HG03060 (cell line): Measurements from ENCODE around the gene CKAP2.
"Not testable (repeated sequence)": the region's sequence is repeated elsewhere in the genome, so short reads cannot be mapped to it uniquely, and the experiment has no call there.

Experiments used
- ATAC-seq: cut with Tn5 transposase; IDR thresholded peaks from one replicate; pipeline ENCODE4 v1.9.1; 2021; ENCODE audit warnings: low read depth, moderate number of reproducible peaks; ENCODE audit not compliant: unreplicated experiment

CKAP2 gene

DNA sequence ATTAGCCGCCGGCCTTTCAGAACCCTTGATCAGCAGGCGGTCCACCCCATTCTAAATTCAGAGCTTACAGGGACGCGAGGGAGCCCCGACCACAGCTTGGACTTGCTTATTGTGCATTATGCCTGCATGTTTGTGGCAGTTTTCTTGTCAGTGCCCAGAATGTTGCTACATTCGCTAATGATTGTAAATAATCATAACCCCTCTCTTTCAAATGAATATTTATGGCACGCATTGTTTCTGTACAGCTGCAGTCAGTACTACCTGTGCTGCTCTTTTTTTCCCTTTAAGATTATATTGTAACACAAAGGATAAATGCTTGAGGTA, 4.5 kb upstream of the CKAP2 start:
- no peak for ATAC-seq

DNA sequence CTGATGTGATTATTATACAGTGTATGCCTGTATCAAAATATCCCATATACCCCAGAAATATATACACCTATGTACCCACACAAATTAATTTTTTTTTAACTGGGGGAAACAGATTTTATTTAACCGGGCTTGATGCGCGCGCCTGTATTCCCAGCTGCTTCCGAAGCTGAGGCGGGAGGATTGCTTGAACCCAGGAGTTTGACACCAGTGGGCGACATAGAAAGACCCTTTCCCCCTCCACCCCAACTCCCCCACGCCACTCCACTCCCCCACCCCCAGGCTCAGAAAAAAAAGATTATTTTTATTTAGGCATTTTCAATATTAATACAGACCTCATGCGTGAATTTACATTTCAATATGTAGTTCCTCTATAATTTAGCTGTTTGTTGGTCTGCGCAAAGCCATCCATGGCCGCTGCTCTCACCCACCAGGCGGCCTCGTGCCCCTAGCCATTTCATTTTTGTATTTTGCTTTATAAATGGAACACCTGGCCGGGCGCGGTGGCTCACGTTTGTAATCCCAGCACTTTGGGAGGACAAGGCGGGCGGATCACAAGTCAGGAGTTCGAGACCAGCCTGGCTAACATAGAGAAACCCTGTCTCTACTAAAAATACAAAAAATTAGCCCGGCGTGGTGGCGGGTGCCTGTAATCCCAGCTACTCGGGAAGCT, 4.0 kb upstream of the CKAP2 start:
- ATAC-seq, result no peak

DNA sequence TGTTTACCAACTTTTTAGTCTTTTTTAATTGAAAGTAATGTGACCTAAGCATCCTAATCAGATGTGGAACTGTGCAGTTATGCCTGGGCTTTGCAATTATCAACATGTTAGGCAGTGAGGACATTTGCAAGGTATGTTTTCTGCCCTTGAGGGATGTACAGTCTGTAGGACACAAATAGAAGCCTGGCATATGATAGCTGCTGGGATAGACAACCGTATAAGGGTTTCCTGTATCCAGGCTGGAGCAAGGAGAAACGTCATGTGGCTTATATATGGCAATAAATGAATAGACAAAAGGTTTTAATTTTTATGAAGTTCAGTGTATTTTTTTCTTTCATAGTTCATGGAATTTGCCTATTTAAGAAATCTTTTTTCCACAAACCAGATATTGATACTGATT, 2.8 kb upstream of the CKAP2 start:
- no peak for ATAC-seq

DNA sequence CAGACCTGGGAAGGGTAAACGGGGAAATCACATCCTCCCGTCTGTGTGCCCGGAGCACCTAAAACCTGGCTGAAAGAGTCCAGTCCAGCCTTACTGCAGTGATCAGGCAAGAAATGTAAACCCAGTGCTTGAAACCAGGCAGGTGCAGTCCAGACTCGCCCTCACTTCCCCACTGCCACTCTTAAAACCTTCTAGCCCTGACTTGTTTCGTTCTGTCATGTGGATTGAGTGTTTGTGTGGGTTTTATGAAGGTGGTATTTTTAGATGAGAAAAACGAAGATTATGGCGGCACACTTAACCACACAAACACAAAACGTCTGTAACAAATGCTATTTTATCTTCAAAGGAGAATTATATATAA, 839 bp upstream of the CKAP2 start:
- ATAC-seq, result no peak

DNA sequence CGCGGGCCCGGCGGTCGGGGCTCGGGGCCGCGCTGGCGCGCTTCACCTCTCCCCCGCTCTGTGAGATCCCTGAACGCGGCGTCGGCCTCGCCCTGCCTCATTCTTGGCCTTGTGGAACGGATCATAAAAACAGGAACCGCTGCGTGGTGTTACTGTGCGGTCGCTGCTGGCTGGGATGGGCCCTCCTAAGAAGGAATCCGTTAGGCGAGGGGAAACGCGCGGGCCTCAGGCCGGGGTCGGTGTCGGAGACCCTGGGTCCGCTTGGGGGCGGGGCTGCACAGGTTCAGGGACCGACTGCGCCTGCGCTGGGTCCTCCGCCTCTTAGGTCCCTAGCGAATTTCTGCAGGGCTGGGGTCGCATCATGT, 381 bp downstream of the CKAP2 start:
- peak; percentile 0 for ATAC-seq

DNA sequence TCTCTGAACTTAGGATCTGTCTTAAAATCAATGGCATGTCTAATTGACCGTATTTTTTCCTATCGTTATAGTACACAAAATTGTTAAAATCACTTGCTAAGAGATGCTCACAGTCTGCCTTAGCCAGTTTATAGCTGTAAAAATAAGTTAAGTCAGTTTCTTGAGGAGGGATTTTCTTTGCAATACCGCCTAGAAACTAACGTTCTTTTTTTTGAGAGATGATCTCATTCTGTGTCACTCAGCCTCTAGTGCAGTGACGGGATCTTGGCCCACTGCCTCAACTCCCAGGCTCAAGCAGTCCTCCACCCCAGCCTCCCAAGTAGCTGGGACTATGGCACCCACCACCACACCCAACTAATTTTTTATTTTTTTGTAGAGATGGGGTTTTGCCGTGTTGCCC, 4.4 kb downstream of the CKAP2 start:
- no peak for ATAC-seq

DNA sequence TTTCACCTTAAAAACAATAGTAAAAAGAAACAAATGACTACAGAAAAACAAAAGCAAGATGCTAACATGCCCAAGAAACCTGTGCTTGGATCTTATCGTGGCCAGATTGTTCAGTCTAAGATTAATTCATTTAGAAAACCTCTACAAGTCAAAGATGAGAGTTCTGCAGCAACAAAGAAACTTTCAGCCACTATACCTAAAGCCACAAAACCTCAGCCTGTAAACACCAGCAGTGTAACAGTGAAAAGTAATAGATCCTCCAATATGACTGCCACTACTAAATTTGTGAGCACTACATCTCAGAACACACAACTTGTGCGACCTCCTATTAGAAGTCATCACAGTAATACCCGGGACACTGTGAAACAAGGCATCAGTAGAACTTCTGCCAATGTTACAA, 6.0 kb downstream of the CKAP2 start:
- no peak for ATAC-seq

DNA sequence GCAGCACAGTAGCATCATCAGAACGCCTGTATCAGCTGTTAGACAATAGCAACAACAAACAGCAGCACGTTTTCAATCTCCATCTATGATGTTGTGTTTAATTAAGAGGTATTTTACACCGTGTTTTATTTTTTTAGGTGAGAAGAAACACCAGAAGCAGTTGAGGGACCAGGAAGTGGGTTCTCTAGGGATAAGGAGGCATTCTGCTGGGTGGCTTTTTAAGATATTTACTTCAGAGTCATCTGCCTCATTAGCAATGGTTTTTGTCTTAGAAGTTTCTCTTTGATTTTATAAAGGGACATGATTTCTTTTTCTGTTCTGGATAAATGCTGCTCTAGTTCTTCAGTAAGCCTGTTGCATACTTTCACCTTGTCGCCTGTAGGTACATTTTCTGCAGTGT, 8.2 kb downstream of the CKAP2 start:
- no peak for ATAC-seq

DNA sequence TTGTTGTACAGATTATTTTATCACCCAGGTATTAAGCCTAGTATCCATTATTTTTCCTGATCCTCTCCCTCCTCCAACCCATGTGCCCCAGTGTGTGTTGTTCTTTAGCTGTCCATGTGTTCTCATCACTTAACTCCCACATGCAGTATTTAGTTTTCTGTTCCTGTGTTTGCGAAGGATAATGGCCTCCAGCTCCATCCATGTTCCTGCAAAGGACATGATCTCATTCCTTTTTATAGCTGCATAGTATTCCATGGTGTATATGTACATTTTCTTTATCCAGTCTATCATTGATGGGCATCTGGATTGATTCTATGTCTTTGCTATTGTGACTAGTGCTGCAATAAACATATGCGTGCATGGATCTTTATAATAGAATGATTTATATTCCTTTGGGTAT, 13.2 kb downstream of the CKAP2 start:
- not testable (repeated sequence) for ATAC-seq

DNA sequence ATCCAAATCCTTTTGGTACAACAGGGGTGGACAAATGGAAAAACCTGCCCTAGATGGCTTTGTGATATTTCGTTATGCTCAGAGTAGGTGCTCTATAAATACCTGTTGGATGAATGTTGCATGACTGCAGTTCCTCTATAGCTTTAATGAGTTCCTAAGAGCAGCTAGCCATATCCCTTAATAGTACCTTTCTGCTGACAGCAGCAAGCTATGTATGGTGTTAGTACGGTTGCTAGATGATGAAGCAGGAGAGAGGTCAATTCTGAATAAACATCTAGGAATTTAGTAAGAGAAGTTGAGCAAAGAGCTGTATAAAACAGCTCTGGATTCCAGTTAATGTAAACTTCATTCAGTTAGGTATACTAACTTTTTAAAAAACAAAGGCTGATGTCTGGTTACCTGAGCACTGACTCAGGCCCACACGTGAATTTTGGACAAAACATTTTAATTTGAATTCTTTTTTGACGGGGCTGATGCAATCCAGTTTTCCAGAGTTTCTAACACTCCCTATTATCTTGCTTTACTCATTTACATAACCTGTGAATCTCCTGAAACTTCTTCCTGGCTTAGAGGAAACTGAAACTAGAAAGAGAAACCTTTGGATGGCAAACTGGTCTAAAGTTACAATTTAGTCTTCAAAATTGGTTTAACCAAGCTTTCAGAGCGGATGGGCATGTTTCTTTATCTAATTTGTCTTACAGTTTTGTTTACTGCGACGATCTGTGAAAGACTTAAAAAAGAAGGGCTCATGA, 25.6 kb downstream of the CKAP2 start:
- not testable (repeated sequence) for ATAC-seq

DNA sequence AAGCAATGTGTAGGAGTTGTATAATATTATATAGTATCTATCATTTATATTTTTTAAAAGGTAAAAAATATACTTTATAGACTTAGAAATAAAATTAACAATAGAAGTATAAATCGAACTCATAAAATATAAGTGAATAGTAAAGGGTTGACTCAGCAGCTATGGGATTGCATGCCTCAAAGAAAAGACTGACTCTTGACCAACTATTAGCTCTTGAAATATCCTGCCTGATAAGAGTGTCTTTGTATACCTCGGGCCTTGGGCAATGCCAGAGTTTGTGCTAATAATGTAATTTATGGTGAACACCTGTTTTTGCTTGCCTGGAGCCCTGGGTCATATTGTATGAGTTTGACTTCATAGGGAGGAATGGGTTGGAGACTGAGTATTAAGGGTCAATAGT, 31.8 kb downstream of the CKAP2 start:
- ATAC-seq, result not testable (repeated sequence)

DNA sequence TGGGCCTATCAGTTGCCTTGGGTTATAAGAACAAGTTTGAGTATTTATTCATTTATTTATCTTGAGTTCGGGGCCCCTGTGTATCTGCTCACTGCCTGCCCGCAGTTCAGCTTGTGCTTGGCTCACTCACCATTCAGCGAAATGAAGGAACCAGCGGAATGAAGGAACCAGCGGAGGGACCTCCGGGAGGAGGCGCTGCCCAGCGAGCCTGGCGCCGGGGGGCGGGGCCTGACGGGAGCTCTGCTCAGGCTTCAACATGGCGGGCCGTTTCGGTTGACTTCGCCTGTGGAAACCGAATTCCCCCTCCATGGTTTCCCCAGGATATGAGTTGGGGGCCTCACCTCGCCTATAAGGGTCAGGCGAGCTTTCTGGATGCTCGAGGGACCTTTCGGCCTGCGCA, 33.5 kb downstream of the CKAP2 start:
- not testable (repeated sequence) for ATAC-seq

DNA sequence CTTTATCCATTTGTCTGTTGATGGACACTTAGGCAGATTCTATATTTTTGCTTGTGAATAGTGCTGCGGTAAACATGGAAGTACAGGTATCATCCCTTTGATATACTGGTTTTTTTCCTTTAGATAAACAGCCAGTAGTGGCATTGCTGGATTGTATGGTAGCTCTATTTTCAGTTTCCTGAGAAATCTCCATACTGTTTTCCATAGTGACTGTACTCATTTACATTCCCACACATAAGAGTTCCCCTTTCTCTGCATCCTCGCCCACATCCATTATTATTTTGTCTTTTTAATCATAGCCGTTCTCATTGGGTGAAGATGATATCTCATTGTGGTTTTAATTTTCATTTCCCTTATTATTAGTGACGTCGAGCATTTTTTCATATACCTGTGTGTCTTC, 35.7 kb downstream of the CKAP2 start:
- not testable (repeated sequence) for ATAC-seq

DNA sequence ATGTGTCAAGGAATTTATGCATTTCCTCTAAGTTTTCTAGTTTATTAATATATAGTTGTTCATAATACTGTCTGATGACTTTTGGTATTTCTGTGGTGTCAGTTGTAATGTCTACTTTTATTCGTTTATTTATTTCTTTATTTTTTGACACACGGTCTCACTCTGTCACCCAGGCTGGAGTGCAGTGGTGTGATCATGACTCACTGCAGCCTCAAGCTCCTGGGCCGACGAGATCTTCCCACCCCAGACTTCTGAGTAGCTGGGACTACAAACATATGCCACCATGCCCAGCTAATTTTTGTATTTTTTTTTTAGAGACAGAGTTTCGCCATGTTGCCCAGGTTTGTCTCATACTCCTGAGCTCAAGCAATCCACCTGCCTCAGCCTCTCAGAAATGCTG, 39.0 kb downstream of the CKAP2 start:
- not testable (repeated sequence) for ATAC-seq

DNA sequence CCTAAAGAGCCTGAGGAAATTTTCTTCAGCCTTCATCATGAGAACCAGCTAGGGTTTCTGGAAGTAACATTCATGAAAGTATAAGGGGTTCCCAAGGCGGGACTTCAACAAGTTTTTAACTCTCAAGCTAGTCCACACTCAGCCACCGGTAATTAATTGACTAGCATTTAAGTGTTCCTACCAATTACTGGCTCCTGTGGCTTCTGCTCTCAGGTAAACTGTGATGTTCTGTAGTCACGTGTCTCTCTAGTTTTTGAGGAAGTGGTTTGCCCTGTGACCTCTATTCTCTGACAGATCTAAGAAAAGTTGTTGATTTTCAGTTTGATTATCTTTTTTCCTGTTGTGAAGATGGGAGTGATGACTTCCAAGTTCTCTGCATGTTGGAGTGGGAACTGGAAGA, 42.7 kb downstream of the CKAP2 start:
- peak; percentile 98 for ATAC-seq

DNA sequence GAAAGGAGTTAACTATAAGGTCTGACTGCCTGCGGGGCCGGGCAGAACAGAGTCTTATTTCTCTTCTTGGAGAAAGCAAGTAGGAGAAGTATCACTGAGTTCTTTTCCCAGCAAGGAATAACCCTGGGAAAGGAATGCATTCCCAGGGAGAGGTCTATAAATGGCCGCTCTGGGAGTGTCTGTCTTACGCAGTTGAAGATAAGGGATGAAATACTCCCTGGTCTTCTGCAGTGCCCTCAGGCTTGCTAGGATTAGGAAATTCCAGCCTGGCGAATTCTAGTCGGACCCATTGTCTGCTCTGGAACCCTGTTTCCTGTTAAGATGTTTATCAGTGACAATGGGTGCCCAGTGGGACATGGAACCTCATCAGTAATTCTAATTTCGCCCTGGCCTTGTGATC, 47.0 kb downstream of the CKAP2 start:
- not testable (repeated sequence) for ATAC-seq

DNA sequence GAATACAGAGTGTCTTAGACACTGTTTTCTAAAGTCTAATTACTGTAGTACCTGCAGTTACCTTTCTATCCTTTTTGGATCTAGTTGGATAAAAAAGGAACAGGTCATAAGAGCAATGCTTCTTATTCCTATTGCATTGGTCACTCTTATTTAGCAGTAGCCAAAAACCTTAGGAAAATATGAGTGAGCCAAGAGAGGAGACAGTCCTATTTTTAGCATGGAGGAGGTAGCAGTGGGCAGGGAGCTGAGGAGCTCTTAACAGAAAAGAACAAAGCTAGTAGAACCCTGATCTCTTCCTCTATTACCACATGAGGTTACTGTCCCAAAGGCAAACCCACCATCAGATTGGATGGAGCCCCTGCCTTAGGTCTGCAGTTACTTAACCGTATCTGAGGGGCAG, 50.6 kb downstream of the CKAP2 start:
- ATAC-seq, result not testable (repeated sequence)

DNA sequence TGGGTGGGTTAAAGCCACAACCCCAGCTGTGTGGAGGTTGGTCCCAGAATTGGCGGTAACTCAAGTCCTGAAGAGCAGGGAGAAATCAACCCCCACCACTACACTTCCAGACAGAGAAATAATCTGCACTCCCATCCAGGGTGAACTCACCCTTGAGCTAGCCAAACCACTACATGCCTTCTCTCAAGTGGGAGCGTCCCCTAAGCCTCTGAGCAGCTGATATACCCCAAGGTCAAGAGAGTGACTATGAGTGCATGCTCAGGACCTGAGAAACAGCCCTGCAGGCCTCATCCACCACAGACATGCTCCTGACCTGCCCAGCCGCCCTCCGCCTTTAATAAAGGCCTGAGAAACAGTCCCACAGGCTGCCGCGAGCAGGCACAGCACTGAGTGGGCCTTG, 54.3 kb downstream of the CKAP2 start:
- ATAC-seq, result not testable (repeated sequence)

DNA sequence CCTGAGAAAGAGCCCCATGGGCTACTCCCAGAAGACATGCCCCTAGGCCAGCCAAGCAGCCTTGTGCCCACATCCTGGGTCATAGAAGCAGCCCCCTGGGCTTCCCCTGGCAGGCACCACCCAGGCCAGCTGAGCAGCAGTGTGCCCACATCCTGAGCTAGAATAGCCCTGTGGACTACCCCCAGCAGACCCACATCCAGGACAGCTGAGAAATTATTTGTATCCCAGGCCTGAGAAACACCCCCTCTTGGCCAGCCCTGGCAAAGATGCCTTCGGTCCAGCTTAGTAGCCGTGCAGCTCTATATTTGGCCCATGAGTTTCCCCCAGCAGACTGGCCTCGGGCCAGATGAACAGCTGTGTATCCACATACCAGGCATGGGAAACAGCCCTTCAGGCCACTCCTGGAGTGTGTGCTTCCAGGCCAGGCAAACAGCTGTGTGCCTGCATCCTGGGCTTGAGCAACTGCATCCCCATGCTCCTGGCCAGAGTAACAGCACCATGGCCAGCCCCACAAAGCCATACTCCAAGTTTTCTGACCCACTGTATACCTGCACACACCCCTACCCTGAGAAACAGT, 55.0 kb downstream of the CKAP2 start:
- ATAC-seq, result not testable (repeated sequence)

DNA sequence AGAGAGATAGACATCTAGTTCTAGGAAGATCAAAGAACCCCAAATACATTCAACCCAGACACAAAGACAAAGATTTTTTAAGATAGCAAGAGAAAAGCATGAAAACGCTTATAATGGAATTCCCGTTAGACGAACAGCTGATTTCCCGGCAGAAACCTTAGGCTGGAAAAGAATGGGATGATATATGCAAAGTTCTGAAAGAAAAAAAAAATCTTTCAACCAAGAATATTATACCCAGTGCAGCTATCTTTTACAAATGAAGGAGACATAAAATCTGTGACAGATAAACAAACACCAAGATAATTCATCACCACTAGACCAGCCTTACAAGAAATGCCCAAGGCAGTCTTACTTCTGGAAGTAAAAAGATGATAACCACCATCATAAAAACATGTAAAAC, 56.3 kb downstream of the CKAP2 start:
- ATAC-seq, result not testable (repeated sequence)

DNA sequence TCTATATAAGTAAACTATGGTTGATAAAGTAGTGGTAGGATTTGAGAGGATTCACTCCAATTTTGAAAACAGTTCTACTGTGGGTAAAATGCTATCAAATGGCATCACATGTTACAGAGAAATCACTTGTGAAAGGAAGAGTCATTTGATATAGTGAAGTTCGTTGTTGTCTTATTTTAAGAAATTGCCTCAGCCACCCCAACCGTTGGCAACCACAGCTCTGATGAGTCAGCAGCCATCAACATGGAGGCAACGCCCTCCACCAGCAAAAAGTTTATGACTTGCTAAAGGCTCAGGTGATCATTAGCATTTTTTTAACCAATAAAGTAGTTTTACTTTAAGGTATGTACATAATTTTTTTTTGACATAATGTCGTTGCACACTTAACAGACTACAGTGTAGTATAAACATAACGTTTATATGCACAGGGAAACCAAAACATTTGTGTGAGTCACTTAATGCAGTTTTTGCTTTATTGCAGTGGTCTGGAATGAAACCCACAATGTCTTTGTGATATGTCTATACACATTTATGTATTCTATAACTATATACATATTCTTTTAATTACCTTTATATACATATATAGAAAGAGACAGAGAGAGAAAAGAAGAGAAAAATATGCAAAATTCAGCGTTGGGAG, 58.8 kb downstream of the CKAP2 start:
- ATAC-seq, result not testable (repeated sequence)

DNA sequence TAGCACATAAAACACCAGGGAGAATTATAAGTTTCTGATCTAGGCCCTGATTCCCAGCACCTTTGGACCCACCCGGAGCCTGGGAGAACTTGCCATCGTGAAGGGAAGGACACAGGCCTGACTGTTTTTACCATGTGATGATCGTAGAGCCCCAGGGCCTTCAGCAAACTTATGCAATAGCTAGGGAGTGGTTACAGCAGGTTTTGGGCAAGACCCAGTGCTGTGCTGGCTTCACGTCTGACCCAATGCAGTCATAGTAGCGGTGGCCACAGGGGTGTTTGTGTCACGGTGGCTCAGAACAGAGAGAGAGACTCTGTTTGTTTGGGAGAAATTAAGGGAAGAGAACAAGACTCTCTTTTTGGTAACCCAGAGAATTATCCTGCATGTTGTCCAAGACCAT, 68.0 kb downstream of the CKAP2 start:
- ATAC-seq, result not testable (repeated sequence)
